D721Med (cell line): Measurements from ENCODE around the gene NBEA.

Source experiments
- DNase-seq: peaks from one replicate; pipeline ENCODE4 v3.0.0; 2011; ENCODE audit warnings: low spot score; ENCODE audit not compliant: insufficient read length
- FAIRE-seq: peaks from 2 replicates; lab custom pipeline; 2011; peaks lifted over from hg19 to GRCh38; lab: Jason Lieb, UNC
- CTCF ChIP-seq: IDR thresholded peaks from 2 replicates; pipeline ENCODE4 v1.5.1; 2012; ENCODE audit warnings: mild to moderate bottlenecking, control low read depth; ENCODE audit not compliant: insufficient read depth; ENCODE audit errors: missing control alignments

The NBEA gene

GRCh38 chr13:35518337-35518946, 576.4 kb downstream of the NBEA start:
- TF ChIP-seq CTCF = no peak
- no peak for FAIRE-seq
- no peak for DNase-seq

GRCh38 chr13:35524171-35524570, 582.1 kb downstream of the NBEA start:
- FAIRE-seq = no peak
- TF ChIP-seq CTCF = no peak
- DNase-seq = no peak

GRCh38 chr13:35526577-35526976, 584.5 kb downstream of the NBEA start:
- no peak for DNase-seq
- TF ChIP-seq CTCF = no peak
- FAIRE-seq = no peak

GRCh38 chr13:35527451-35527850, 585.4 kb downstream of the NBEA start:
- no peak for TF ChIP-seq CTCF
- DNase-seq (no peak), FAIRE-seq (no peak)

GRCh38 chr13:35530147-35530546, 588.1 kb downstream of the NBEA start:
- DNase-seq = no peak
- FAIRE-seq = no peak
- no peak for TF ChIP-seq CTCF

- no peak for FAIRE-seq
- no peak for DNase-seq
- no peak for TF ChIP-seq CTCF
Measured at GRCh38 chr13:35530581-35530980, 588.5 kb downstream of the NBEA start.

GRCh38 chr13:35531526-35531925, 589.5 kb downstream of the NBEA start:
- FAIRE-seq (peak; percentile 68), DNase-seq (no peak)
- no peak for TF ChIP-seq CTCF
